SIG-M5 treated with dmso at 0.1 percent for 504 hours (cell line): Measurements from ENCODE around the gene FOXN3.

Experiments
- DNase-seq: peaks from one replicate; lab custom pipeline; 2025; ENCODE audit not compliant: unreplicated experiment; lab: John Stamatoyannopoulos, UW

The FOXN3 gene

GRCh38 chr14:89365061-89365801, 51.8 kb downstream of the FOXN3 start:
- peak; percentile 92 for DNase-seq

GRCh38 chr14:89364316-89364715, 52.7 kb downstream of the FOXN3 start:
- DNase-seq: no peak

DNA sequence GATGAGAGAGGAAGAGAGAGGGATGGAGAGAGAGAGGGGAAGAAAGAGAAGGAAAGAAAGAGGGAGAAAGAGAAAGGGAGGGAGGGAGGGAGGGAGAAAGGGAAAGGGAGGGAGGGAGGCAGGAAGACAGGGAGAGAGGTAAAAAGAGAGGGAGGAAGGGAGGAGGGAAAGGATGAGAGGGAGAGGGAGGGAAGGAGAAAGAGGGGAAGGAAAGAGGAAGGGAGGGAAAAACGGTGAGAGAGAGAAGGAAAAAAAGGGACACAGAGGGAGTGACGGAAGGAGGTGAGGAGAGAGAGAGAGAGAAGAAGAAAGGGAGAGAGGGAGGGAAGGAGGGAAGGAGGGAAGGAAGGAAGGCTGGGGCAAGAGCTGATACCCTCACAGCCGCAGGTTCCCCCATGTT, 56.8 kb downstream of the FOXN3 start:
- DNase-seq: no peak

DNA sequence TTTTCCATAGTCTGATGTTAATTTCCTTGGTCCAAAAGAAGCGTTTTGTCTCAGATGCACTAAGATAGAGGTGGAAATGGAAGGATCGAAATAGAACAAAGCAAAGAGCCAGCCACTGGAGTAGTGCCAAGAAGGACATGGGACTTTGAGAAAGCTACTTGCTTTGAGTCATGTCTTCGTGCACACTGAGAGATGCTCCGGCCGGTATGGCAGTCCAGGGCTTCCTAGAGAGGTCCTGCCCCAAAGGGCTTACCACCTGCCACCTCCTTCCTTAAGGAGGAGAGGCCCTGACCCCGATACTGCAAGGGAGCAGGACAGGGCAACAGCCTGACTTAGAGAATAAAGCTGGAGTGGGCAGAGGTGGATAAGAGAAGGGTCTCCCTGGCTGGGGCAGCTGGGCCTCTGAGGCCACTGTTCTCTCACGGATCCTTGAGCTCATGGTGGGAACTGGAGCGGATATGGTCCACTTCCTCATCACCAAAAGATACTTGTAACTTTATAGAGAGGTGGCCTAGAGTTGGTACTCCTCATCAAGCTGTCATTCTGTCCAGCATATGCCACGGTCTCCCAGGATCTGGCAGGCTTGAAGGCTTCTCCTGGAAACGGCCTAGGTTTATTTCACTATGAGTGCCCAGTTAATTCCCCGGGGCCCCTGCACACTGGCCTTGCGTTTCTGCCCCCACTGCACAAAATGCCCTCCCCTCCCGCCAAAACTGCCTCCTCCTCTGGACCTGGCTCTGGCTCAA, 57.4 kb downstream of the FOXN3 start:
- DNase-seq: no peak

GRCh38 chr14:89357655-89358297, 59.3 kb downstream of the FOXN3 start:
- peak; percentile 91 for DNase-seq

DNA sequence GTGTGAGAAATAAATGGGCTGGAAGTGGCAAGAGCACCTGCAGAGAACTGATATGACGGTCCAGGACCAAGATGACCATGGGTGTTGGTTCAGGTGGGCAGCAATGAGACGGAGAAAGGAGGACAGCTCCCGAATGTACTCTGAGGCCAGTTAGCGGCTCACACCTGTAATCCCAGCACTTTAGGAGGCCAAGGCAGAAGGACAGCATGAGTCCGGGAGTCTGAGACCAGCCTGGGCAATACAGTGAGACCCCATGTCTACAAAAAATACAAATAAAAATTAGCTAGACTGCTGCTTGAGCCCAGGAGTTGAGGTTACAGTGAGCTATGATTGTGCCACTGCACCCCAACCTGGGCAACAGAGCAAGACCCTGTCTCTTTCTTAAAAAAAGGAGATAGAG, 60.1 kb downstream of the FOXN3 start:
- no peak for DNase-seq

- DNase-seq: no peak
Observed at GRCh38 chr14:89356496-89356895, 60.5 kb downstream of the FOXN3 start.

DNA sequence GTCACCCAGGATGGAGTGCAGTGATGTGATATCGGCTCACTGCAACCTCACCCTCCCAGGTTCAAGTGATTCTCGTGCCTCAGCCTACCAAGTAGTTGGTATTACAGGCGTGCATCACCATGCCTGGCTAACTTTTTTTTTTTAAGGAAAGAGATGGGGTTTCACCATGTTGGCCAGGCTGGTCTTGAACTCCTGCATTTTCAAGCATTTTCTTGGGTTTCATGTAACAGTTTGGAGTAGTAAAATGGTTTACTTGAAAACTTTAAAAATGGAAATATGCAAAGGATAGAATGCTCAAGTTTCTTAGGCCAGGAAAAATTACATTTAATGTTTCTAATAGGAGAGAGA, 63.3 kb downstream of the FOXN3 start:
- no peak for DNase-seq

DNA sequence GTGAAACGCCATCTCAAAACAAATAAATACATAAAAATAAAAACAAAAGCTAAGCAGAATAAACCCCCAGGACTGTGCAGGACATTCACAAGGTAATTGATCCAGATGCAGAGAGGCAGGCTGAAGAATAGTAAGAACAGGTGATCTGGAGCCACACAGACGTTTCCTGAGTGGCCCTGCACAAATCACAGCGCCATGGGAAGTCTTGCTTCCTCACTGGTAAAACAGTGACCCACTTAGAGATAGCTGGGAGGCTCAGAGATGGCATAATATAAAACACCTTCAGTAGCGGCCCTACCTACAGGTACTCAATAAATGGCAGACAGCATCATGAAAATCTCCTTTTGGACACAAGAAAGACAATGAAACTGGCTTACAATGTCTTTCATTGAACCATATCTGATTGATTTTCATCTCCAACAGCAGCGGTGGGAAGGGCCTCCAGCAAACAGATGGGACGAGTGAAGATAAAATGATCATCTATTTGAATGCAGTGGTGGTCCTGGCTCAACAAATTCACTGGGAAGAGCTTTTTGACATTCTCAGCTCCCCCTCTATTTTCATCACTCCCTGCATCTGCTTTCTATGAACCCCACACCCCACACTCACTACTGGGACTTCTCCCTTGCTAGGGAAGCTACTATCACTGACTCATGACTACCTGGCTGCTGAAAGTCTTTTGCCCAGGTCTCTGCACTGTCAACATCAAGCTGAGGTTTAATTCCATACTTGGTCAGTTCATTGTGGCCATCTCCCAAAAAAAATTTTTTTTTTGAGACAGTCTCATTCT, 63.9 kb downstream of the FOXN3 start:
- DNase-seq: no peak

DNA sequence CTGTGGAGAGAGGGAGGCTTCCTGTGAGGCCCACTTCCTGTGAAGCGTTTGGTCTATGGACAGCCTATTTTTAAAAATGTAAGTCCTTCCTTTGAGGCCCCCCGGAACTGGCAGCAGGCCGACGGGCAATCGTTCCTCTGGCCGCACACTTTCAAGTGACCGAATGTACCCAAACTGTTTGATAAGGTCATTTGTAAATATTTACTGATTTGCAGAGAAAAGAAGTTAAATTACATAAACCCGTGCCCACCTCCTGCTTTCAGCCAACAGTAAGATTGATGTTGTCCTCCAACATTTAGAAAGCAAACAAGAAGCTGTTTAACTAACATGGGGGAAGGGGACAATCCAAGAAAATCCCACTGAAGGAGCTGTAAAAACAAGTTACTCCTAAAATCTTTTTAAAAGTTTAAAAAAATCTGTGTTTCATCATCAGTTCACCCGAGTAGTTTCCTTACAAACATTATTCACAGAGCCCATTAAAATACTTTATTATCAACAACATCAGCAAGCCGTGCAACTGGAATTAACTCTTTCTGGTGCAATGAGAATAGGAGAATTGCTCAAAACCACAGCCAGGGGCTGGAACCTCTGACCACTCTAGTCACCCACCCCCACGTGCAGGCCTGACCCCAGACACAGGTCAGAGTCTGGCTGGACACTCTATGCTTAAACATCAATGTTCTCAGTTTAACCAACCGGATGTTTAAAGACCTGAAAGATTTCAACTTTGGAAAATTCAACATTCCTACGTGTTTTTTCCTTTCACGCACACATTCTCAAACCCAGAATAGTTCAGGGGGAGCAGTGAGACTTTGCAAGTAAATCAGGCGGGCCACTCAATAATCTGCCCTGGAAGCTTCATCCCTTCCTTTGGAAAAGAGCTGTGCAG, 65.3 kb downstream of the FOXN3 start:
- peak; percentile 80 for DNase-seq

DNA sequence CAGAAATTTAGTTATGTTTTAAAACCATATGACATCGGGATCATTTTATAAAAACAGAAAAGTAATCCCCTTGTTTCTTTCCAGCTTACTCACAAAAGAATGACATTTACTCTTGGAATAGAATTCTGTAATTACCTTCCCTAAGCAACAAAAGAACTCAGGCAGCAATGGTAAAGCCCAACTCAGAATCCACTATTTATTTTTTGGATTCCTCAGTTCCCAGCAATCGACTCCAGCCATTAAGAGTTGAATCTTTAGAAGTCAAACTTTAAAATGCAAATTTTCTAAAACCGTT, 65.9 kb downstream of the FOXN3 start:
- no peak for DNase-seq

- DNase-seq: no peak
Observed at GRCh38 chr14:89350152-89350551, 66.9 kb downstream of the FOXN3 start.

DNA sequence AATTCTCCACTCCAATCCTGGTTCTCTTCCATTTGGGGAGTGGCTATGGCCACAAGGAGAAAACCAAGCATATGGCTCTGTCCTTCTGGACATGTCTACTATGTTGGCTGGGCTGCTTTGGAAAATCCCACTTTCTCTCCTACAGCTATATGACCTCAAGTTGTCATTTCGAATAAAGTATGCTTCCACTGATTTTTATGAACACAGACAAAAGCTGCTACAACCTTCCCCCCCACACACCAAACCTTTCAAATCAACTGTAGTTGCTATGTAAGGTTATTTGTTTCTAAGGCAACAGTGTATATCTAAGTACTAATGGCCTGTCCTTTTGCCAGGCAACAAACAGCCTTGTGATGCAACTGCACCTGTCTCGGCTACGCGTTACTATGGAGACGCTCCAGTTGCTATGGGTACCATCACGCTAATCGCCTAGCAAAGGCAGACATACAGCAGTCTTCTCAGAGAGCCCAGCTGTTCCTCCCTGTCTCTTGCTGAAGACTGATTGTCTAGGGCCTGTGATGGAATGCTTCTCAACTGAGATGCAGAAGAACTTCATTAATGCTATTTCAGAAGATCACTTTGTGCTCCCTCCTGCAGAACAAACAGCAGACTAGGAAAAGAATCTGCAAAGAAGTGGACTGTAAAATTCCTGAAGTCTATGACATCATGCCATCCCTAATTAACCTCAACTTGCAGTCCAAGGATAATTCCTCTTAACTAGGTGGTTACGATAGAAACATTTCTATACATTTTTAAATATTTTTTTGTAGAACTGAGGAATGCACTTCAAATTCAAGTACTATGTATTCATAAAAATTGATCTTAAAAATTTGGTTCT, 67.6 kb downstream of the FOXN3 start:
- no peak for DNase-seq

DNA sequence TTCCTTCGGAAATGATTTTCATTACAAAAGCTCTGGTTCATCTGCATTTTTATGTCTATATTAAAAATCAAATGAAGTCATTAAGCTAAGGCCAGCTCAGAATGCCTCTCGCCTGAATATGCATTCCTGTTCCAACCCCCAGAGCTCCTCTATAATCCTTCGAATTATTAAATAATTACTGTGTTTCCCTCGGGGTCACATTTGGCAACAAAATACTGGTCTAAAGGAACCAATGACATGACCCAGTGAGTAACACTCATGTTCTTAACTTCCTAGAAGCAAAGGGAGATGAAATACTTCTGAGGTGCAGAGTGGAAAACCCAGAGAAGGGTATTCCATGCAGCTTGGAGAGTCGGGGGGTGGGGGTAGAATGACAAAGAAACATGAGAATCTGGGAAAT, 68.3 kb downstream of the FOXN3 start:
- DNase-seq: no peak

DNA sequence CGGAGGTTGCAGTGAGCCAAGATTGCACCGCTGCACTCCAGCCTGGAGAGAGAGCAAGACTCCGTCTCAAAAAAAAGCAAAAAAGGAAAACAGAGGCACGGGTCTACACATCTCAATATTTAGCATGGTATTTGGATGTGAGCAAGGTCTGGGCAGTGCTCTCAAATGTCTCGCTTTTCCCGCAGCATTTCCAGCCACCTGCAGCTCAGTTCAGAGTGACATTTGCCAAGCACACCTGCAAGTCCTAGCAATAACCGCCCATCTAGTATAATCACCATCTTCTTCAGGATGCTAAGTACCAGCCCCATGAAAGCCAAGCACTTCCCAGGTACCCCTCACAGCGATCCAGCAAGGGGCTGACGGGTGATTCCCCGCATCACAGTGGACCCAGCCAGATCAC, 69.1 kb downstream of the FOXN3 start:
- DNase-seq: no peak

GRCh38 chr14:89344920-89345254, 72.1 kb downstream of the FOXN3 start:
- DNase-seq: no peak

- DNase-seq: no peak
Observed at GRCh38 chr14:89343356-89343755, 73.7 kb downstream of the FOXN3 start.

GRCh38 chr14:89342049-89342448, 75.0 kb downstream of the FOXN3 start:
- no peak for DNase-seq

GRCh38 chr14:89340200-89341181, 76.5 kb downstream of the FOXN3 start:
- peak; percentile 47 for DNase-seq
